Fibroblast of skin of abdomen (primary cell): ENCODE data around the gene HCAR2.
"Not testable (repeated sequence)": the region's sequence is repeated elsewhere in the genome, so short reads cannot be mapped to it uniquely, and the experiment has no call there.

Experiments
- DNase-seq: peaks from one replicate; pipeline ENCODE4 v3.0.0-alpha.2; 2013

HCAR2 gene

DNA sequence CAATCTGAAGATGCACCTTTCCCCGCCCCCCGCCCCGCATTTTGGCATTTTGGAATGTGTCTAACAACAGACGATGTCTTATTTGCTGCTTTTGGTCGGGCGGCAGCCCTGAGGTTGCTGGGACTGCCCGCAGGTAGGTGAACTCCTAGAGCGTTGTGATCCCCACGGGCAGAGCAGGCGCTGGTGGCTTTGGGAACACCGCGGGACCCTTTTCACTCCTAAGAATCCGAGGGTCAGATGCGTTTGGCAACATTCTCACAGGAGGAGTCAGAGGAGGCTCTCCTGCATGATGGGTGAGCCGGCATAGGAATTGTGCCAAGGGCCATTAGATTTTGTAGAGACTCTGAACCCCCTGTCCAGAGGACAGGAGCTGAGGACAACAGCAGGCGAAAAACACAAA, 41.9 kb downstream of the HCAR2 start:
- no peak for DNase-seq

DNA sequence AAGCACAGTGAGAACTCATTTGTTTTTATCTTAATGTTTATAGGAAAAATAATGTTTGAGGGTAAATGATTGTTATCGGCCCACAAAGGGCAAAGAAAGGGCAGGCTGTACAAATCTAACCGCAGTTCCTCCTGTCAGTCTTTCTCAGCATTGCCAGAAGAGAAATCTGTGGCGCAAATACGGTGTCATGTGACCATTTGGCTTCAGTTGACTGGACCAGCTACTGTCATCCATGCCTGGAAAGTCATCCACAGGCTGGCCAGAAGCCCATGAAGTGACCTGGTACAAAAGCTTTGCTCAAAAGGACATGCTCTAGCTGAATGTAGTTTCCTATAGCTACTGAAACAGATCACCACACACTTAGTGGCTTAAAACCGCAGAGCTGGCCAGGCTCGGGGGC, 43.6 kb downstream of the HCAR2 start:
- no peak for DNase-seq

- no peak for DNase-seq
Observed at GRCh38 chr12:122656298-122656697, 46.9 kb downstream of the HCAR2 start.

DNA sequence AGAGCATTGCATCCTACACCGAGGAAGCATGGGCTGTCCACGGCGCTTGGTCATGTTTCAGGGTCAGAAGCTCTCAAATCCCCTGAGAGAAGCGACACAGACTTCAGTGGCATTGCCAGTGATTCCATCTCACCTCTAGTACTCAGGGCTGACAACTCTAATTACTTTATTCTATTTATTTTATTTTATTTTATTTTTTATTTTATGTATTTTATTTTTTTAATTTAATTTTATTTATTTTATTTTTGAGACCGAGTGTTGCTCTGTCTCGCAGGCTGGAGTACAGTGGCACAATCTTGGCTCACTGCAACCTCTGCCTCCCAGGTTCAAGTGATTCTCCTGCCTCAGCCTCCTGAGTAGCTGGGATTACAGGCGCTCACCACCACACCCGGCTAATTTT, 49.9 kb downstream of the HCAR2 start:
- not testable (repeated sequence) for DNase-seq

DNA sequence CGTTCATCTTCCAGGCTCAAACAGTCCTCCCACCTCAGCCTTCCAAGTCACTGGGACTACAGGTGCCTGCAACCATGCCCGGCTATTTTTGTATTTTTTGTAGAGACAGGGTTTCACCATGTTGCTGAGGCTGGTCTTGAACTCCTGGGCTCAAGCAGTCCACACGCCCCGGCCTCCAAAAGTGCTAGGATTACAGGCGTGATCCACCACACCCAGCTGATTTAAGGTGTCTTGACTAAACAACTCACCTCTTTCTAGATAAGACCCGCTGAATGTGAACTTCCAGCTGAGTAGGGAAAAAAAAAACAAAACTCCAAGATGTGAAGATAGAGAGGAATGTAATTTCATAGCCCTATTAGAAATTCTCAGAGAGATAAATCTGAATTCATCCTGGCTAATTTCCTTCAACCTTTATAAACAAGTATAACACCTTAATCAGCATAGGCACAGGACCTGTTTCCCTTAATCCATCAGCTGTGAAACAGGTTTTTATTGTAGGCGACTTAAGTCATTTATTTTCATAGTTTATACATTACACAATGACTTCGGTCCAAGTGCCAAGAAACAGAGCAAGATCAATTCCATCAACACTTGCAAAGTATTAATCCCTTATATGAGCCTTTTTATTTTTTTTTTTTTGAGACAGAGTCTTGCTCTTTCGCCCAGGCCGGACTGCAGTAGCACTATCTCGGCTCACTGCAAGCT, 51.5 kb downstream of the HCAR2 start:
- no peak for DNase-seq
